DND-41 (cell line): ENCODE results near the gene ACOX3.

Source experiments
- CTCF ChIP-seq: IDR thresholded peaks from 2 replicates; pipeline ENCODE4 v1.5.1; 2012; ENCODE audit warnings: borderline replicate concordance, low read length, moderate library complexity, mild to moderate bottlenecking; ENCODE audit not compliant: poor library complexity, severe bottlenecking; ENCODE audit errors: extremely low read depth
- EZH2 ChIP-seq: IDR thresholded peaks from 3 replicates; pipeline ENCODE4 v1.6.1; 2012; ENCODE audit warnings: borderline replicate concordance, low read depth, mild to moderate bottlenecking, moderate library complexity, low read length, inconsistent platforms; ENCODE audit not compliant: severe bottlenecking

DNA sequence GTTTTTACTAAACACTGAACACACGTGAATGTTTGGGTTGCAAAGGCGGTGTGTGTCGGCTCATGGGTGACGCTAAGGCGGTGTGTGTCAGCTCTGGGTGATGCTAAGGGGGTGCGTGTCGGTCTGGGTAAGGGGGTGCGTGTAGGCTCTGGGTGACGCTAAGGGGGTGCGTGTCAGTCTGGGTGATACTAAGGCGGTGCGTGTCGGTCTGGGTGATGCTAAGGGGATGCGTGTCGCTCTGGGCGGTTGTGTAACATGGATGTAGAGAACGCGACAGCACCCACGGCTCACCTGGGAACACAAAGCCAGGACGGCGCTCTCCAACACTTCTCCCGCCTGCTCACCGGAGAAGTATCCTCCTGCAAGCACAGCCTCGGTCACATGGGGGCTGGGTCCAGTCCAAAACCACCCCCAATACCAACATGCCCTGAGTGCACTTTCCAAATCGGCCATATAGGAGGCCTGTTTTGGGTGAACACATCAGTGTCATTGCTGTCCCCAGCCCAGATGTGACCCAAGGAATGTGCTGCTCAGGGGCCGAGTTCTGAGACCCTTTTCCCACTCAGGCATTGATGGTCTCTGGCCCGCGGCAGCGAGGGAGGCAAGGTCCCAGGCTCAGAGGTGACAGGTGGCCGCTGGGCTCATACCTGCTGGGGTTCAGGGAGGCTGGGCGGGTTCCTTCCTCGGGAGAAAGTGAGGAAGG lies 67.1 kb downstream of the ACOX3 start:
- TF ChIP-seq CTCF = no peak
- no peak for TF ChIP-seq EZH2
